DOHH2 (cell line): ENCODE data around the gene LMBRD2.

Source experiments
- H3F3A ChIP-seq: fragments of 200-600 bp; sonication (generic), shearing (Covaris generic); 2 replicates; pipeline ENCODE4 v1.6.0; 2016; ENCODE audit warnings: antibody characterized with exemption, mild to moderate bottlenecking; ENCODE audit not compliant: control insufficient read depth, insufficient read depth
- H3K27ac ChIP-seq: fragments of 200-600 bp; sonication (generic); 2 replicates; pipeline ENCODE4 v1.5.1; 2014; ENCODE audit warnings: low read depth, mild to moderate bottlenecking, low read length, moderate library complexity
- H3K27me3 ChIP-seq: fragments of 200-600 bp; sonication (generic); 2 replicates; pipeline ENCODE4 v1.6.1; 2014; ENCODE audit warnings: mild to moderate bottlenecking, low read length, mixed read lengths; ENCODE audit not compliant: control insufficient read depth
- H3K36me3 ChIP-seq: fragments of 200-600 bp; sonication (generic); 2 replicates; pipeline ENCODE4 v1.6.1; 2014; ENCODE audit warnings: mild to moderate bottlenecking, low read length, moderate library complexity, mixed read lengths; ENCODE audit not compliant: control insufficient read depth
- H3K4me1 ChIP-seq: fragments of 200-600 bp; sonication (generic); 2 replicates; pipeline ENCODE4 v1.6.1; 2014; ENCODE audit warnings: mild to moderate bottlenecking, low read length, mixed read lengths; ENCODE audit not compliant: control insufficient read depth
- H3K4me2 ChIP-seq: fragments of 200-600 bp; sonication (generic); 2 replicates; pipeline ENCODE4 v1.6.0; 2014; ENCODE audit warnings: mild to moderate bottlenecking, low read length, moderate library complexity
- H3K4me3 ChIP-seq: fragments of 200-600 bp; sonication (generic); 2 replicates; pipeline ENCODE4 v1.5.1; 2014; ENCODE audit warnings: mild to moderate bottlenecking, low read length, mixed read lengths
- H3K79me2 ChIP-seq: fragments of 200-600 bp; sonication (generic); 2 replicates; pipeline ENCODE4 v1.6.1; 2014; ENCODE audit warnings: mild to moderate bottlenecking, low read length, mixed read lengths; ENCODE audit not compliant: control insufficient read depth
- H3K9me2 ChIP-seq: fragments of 200-600 bp; sonication (generic); replicated peaks from 2 replicates; pipeline ENCODE4 v1.6.1; 2014; ENCODE audit warnings: mild to moderate bottlenecking, low read length, mixed read lengths; ENCODE audit not compliant: control insufficient read depth
- H3K9me3 ChIP-seq: fragments of 200-600 bp; sonication (generic); 2 replicates; pipeline ENCODE4 v1.6.1; 2014; ENCODE audit warnings: antibody characterized with exemption, low read length, mixed read lengths; ENCODE audit not compliant: control insufficient read depth, insufficient read depth
- H4K20me1 ChIP-seq: fragments of 200-600 bp; sonication (generic); 2 replicates; pipeline ENCODE4 v1.6.0; 2014; ENCODE audit warnings: low read depth, mild to moderate bottlenecking, antibody characterized with exemption, low read length, moderate library complexity; ENCODE audit not compliant: control insufficient read depth, insufficient read depth
- EZH2phosphoT487 ChIP-seq: fragments of 200-600 bp; sonication (generic); IDR thresholded peaks from 2 replicates; pipeline ENCODE4 v1.6.1; 2017; ENCODE audit warnings: borderline replicate concordance, mild to moderate bottlenecking, antibody characterized with exemption, low read length, moderate library complexity, mixed read lengths
- TF ChIP-seq, protein P1 (sequence below): fragments of 200-600 bp; sonication (generic); IDR thresholded peaks from one replicate; pipeline ENCODE4 v1.5.1; 2014; ENCODE audit warnings: antibody characterized with exemption, mild to moderate bottlenecking, low read depth, low read length; ENCODE audit not compliant: poor library complexity, severe bottlenecking

LMBRD2 gene

DNA sequence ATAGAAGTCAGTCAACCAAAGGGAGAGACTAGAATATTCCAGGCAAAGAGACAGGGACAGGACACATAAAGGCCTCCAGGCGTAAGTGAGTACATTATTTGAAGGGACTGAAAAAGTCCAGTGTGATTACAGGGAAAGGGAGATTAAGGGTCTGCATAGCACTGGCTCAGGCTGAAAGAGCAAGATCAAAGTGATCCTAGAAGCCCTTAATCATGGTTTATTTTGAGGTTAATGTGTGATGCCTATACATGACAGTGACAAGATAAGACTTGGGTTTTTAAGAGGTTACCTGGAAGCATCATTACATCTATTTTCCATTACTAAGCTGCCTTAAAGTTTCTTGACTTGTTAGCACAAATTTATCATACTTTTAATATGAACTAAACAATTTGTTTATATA is 25.8 kb downstream of the LMBRD2 start:
- peaks cover 22% of the 10 kb centered on the region for H3K36me3 ChIP-seq
- no peak overlapping the region for H3K4me3 ChIP-seq
- H3K27ac ChIP-seq = no peak overlapping the region
- no peaks in the 10 kb centered on the region for H3K9me2 ChIP-seq
- H3K27me3 ChIP-seq = no peaks in the 10 kb centered on the region
- no peaks in the 10 kb centered on the region for H3F3A ChIP-seq
- H3K79me2 ChIP-seq = no peaks in the 10 kb centered on the region
- H3K9me3 ChIP-seq = no peaks in the 10 kb centered on the region
- H3K4me1 ChIP-seq = no peaks in the 10 kb centered on the region
- TF ChIP-seq EZH2phosphoT487 = no peak
- TF ChIP-seq, protein P1, sequence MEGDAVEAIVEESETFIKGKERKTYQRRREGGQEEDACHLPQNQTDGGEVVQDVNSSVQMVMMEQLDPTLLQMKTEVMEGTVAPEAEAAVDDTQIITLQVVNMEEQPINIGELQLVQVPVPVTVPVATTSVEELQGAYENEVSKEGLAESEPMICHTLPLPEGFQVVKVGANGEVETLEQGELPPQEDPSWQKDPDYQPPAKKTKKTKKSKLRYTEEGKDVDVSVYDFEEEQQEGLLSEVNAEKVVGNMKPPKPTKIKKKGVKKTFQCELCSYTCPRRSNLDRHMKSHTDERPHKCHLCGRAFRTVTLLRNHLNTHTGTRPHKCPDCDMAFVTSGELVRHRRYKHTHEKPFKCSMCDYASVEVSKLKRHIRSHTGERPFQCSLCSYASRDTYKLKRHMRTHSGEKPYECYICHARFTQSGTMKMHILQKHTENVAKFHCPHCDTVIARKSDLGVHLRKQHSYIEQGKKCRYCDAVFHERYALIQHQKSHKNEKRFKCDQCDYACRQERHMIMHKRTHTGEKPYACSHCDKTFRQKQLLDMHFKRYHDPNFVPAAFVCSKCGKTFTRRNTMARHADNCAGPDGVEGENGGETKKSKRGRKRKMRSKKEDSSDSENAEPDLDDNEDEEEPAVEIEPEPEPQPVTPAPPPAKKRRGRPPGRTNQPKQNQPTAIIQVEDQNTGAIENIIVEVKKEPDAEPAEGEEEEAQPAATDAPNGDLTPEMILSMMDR = no peak
- no peaks in the 10 kb centered on the region for H4K20me1 ChIP-seq
- no peak overlapping the region for H3K4me2 ChIP-seq

DNA sequence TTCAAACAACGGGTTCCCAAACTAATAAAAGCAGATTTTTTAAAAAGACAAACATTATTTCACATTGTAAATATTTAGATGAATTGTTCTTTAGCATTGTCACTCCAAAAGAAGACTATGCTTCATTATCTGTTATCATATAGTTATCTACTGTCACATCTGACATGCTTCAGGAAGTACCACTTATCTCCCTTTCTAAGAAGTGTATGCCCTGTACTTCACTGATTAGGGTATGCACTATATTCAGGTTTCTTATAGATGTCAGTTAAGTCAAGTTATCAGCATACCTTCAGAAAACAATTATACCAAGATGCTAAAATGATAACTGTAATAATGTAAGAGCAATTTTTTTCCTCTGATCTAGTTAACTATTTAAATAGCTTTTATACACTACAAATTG is 40.4 kb downstream of the LMBRD2 start:
- Histone ChIP-seq H3K4me1 (no peaks in the 10 kb centered on the region), H3F3A (no peaks in the 10 kb centered on the region), H3K4me2 (no peak overlapping the region), H3K36me3 (peaks cover 40% of the 10 kb centered on the region), H3K79me2 (no peaks in the 10 kb centered on the region), H3K27ac (no peak overlapping the region), H3K4me3 (no peak overlapping the region), H3K27me3 (no peaks in the 10 kb centered on the region), H3K9me3 (no peaks in the 10 kb centered on the region), H3K9me2 (no peaks in the 10 kb centered on the region), H4K20me1 (no peaks in the 10 kb centered on the region)
- no peak for TF ChIP-seq EZH2phosphoT487
- TF ChIP-seq, protein P1 = no peak

GRCh38 chr5:36108758-36109460 is 42.8 kb downstream of the LMBRD2 start:
- Histone ChIP-seq H3K9me3 (no peaks in the 10 kb centered on the region), H3K4me1 (no peaks in the 10 kb centered on the region), H3F3A (no peaks in the 10 kb centered on the region), H3K27ac (no peak overlapping the region), H3K4me3 (no peak overlapping the region), H3K79me2 (no peaks in the 10 kb centered on the region), H3K27me3 (no peaks in the 10 kb centered on the region), H3K4me2 (no peak overlapping the region), H3K9me2 (no peaks in the 10 kb centered on the region), H3K36me3 (peaks cover 44% of the 10 kb centered on the region), H4K20me1 (no peaks in the 10 kb centered on the region)
- TF ChIP-seq, protein P1 = no peak
- TF ChIP-seq EZH2phosphoT487 = no peak

DNA sequence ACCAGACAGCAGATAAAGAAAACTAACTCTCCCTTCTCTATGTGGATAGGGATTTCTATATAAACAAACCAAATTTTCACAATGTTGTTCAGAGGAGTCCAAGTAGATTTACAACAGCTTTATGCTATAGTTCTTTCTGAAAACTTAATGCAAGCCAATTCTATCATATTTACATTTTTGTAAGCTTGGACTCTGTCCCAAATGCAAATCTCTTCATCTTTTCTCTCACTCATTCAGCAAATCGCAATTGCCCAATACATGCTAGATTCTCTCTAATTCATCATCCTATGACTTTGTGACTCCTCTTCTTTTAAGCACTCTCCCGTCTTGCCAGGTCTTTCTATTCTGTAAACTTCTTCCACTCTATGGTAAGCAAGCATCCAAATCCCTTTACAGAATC is 45.9 kb downstream of the LMBRD2 start:
- H3K9me2 ChIP-seq = no peaks in the 10 kb centered on the region
- no peak overlapping the region for H3K4me2 ChIP-seq
- TF ChIP-seq, protein P1 = no peak
- no peak for TF ChIP-seq EZH2phosphoT487
- H3K9me3 ChIP-seq = no peaks in the 10 kb centered on the region
- H3K4me1 ChIP-seq = no peaks in the 10 kb centered on the region
- no peaks in the 10 kb centered on the region for H3K79me2 ChIP-seq
- H3K36me3 ChIP-seq = peaks cover 37% of the 10 kb centered on the region
- no peaks in the 10 kb centered on the region for H3K27me3 ChIP-seq
- H3K4me3 ChIP-seq = no peak overlapping the region
- H3K27ac ChIP-seq = no peak overlapping the region
- H3F3A ChIP-seq = no peaks in the 10 kb centered on the region
- no peaks in the 10 kb centered on the region for H4K20me1 ChIP-seq
